ENCODE measurements around the gene OR6J1. TPM values are rescaled to one million over a fixed set of nuclear protein-coding genes. Genes with fewer than 3 reads are reported as not detected.

The OR6J1 gene
- total RNA-seq, 2 experiments from 2014 or later = not detected

- H3K4me3 Mint-ChIP-seq = no peak overlapping the region
- peaks cover 7% of the 10 kb centered on the region for H3K4me1 Mint-ChIP-seq
- no peak for DNase-seq
- no peaks in the 10 kb centered on the region for H3K27me3 Mint-ChIP-seq
- H3K27ac Mint-ChIP-seq = no peak overlapping the region
- ChIA-PET POLR2A (no interaction called here), CTCF (no interaction called here)
- H3K36me3 Mint-ChIP-seq (ENCODE audit: low read depth) = peaks cover 3% of the 10 kb centered on the region
- peaks cover 8% of the 10 kb centered on the region for H3K9me3 Mint-ChIP-seq
Measured at GRCh38 chr14:22666203-22666893, 22.2 kb upstream of the OR6J1 start.

- CTCF ChIA-PET = interaction anchor here (1.0 kb wide), 1 partner anchor 76 kb away, joined by 4 read pairs; no protein-coding TSS in a partner anchor
- POLR2A ChIA-PET = no interaction called here
Measured at GRCh38 chr14:22664261-22664660, 20.1 kb upstream of the OR6J1 start.

GRCh38 chr14:22660654-22661053 is 16.5 kb upstream of the OR6J1 start:
- Mint-ChIP-seq H3K27ac (no peak overlapping the region), H3K9me3 (no peaks in the 10 kb centered on the region), H3K4me1 (no peaks in the 10 kb centered on the region), H3K27me3 (no peaks in the 10 kb centered on the region), H3K36me3 (ENCODE audit: low read depth) (no peaks in the 10 kb centered on the region), H3K4me3 (no peak overlapping the region)
- no peak for DNase-seq
- ChIA-PET CTCF (interaction anchor here (0.8 to 1.1 kb wide), 2 partner anchors 71 to 90 kb away, joined by 3 to 5 read pairs; partner anchors contain the start of gene DAD1), POLR2A (interaction anchor here (1.2 kb wide), 1 partner anchor 106 kb away, joined by 3 read pairs; the partner anchor contains the start of gene OXA1L)

More at GRCh38 chr14:22664261-22664660, 20.1 kb upstream of the OR6J1 start:
- H3K36me3 Mint-ChIP-seq (ENCODE audit: low read depth) = peaks cover 3% of the 10 kb centered on the region
- H3K9me3 Mint-ChIP-seq = peaks cover 8% of the 10 kb centered on the region
- no peaks in the 10 kb centered on the region for H3K27me3 Mint-ChIP-seq
- H3K4me3 Mint-ChIP-seq = no peak overlapping the region
- no peak for DNase-seq
- peaks cover 7% of the 10 kb centered on the region for H3K4me1 Mint-ChIP-seq
- H3K27ac Mint-ChIP-seq = no peak overlapping the region

GRCh38 chr14:22658946-22659345 is 14.8 kb upstream of the OR6J1 start:
- no peak overlapping the region for H3K27ac Mint-ChIP-seq
- CTCF ChIA-PET = interaction anchor here (0.9 to 2.0 kb wide), 9 partner anchors 31 to 241 kb away, joined by 3 to 9 read pairs (median 3); partner anchors contain the start of gene OXA1L
- DNase-seq = no peak
- no peaks in the 10 kb centered on the region for H3K9me3 Mint-ChIP-seq
- no peaks in the 10 kb centered on the region for H3K4me1 Mint-ChIP-seq
- H3K36me3 Mint-ChIP-seq (ENCODE audit: low read depth) = no peaks in the 10 kb centered on the region
- POLR2A ChIA-PET = no interaction called here
- no peak overlapping the region for H3K4me3 Mint-ChIP-seq
- no peaks in the 10 kb centered on the region for H3K27me3 Mint-ChIP-seq

- H3K36me3 Mint-ChIP-seq (ENCODE audit: low read depth) = no peaks in the 10 kb centered on the region
- H3K4me1 Mint-ChIP-seq = no peaks in the 10 kb centered on the region
- H3K4me3 Mint-ChIP-seq = no peak overlapping the region
- DNase-seq = no peak
- no peaks in the 10 kb centered on the region for H3K27me3 Mint-ChIP-seq
- POLR2A ChIA-PET = interaction anchor here (0.9 kb wide), 1 partner anchor 198 kb away, joined by 3 read pairs; no protein-coding TSS in a partner anchor
- CTCF ChIA-PET = interaction anchor here (0.7 to 2.0 kb wide), 7 partner anchors 55 to 196 kb away, joined by 3 to 9 read pairs (median 3); no protein-coding TSS in a partner anchor
- no peaks in the 10 kb centered on the region for H3K9me3 Mint-ChIP-seq
- no peak overlapping the region for H3K27ac Mint-ChIP-seq
Measured at GRCh38 chr14:22657861-22658260, 13.7 kb upstream of the OR6J1 start.

GRCh38 chr14:22656945-22657731 is 13.0 kb upstream of the OR6J1 start:
- H3K27me3 Mint-ChIP-seq = no peaks in the 10 kb centered on the region
- CTCF ChIA-PET = interaction anchor here (0.7 to 1.1 kb wide), 4 partner anchors 56 to 196 kb away, joined by 3 to 4 read pairs (median 3); no protein-coding TSS in a partner anchor
- no peaks in the 10 kb centered on the region for H3K4me1 Mint-ChIP-seq
- no peak overlapping the region for H3K4me3 Mint-ChIP-seq
- POLR2A ChIA-PET = interaction anchor here (0.9 to 1.8 kb wide), 5 partner anchors 67 to 198 kb away, joined by 3 to 6 read pairs (median 4); partner anchors contain the start of genes DAD1 and OXA1L
- H3K36me3 Mint-ChIP-seq (ENCODE audit: low read depth) = no peaks in the 10 kb centered on the region
- H3K27ac Mint-ChIP-seq = no peak overlapping the region
- no peaks in the 10 kb centered on the region for H3K9me3 Mint-ChIP-seq
- DNase-seq = no peak

GRCh38 chr14:22656226-22656625 is 12.1 kb upstream of the OR6J1 start:
- H3K4me3 Mint-ChIP-seq = no peak overlapping the region
- ChIA-PET CTCF (interaction anchor here (0.7 kb wide), 1 partner anchor 66 kb away, joined by 3 read pairs; no protein-coding TSS in a partner anchor), POLR2A (interaction anchor here (1.7 to 1.8 kb wide), 2 partner anchors 86 to 110 kb away, joined by 5 to 6 read pairs; partner anchors contain the start of gene OXA1L)
- H3K36me3 Mint-ChIP-seq (ENCODE audit: low read depth) = no peaks in the 10 kb centered on the region
- H3K4me1 Mint-ChIP-seq = no peaks in the 10 kb centered on the region
- H3K9me3 Mint-ChIP-seq = no peaks in the 10 kb centered on the region
- DNase-seq = no peak
- no peak overlapping the region for H3K27ac Mint-ChIP-seq
- H3K27me3 Mint-ChIP-seq = no peaks in the 10 kb centered on the region

- H3K4me1 Mint-ChIP-seq = no peaks in the 10 kb centered on the region
- ChIA-PET CTCF (interaction anchor here (0.7 to 4.7 kb wide), 10 partner anchors 55 to 243 kb away, joined by 3 to 65 read pairs (median 6); partner anchors contain the start of genes ABHD4, DAD1 and OXA1L), POLR2A (interaction anchor here (2.0 kb wide), 1 partner anchor 82 kb away, joined by 7 read pairs; no protein-coding TSS in a partner anchor)
- no peak overlapping the region for H3K27ac Mint-ChIP-seq
- peak; percentile 54 for DNase-seq
- no peaks in the 10 kb centered on the region for H3K36me3 Mint-ChIP-seq (ENCODE audit: low read depth)
- no peaks in the 10 kb centered on the region for H3K9me3 Mint-ChIP-seq
- no peak overlapping the region for H3K4me3 Mint-ChIP-seq
- H3K27me3 Mint-ChIP-seq = no peaks in the 10 kb centered on the region
Measured at GRCh38 chr14:22653012-22653621, 9.0 kb upstream of the OR6J1 start.

- DNase-seq = no peak
- Mint-ChIP-seq H3K4me3 (no peak overlapping the region), H3K4me1 (peaks cover 1% of the 10 kb centered on the region), H3K27ac (no peak overlapping the region), H3K27me3 (no peaks in the 10 kb centered on the region), H3K9me3 (no peaks in the 10 kb centered on the region), H3K36me3 (ENCODE audit: low read depth) (no peaks in the 10 kb centered on the region)
- POLR2A ChIA-PET = interaction anchor here (2.0 kb wide), 1 partner anchor 81 kb away, joined by 7 read pairs; no protein-coding TSS in a partner anchor
- CTCF ChIA-PET = interaction anchor here (0.9 to 4.7 kb wide), 5 partner anchors 9 to 95 kb away, joined by 3 to 65 read pairs (median 3); partner anchors contain the start of gene DAD1
Measured at GRCh38 chr14:22651586-22651985, 7.4 kb upstream of the OR6J1 start.

- DNase-seq = peak; percentile 25
- no peaks in the 10 kb centered on the region for H3K36me3 Mint-ChIP-seq (ENCODE audit: low read depth)
- H3K9me3 Mint-ChIP-seq = no peaks in the 10 kb centered on the region
- H3K4me1 Mint-ChIP-seq = peaks cover 1% of the 10 kb centered on the region
- H3K27me3 Mint-ChIP-seq = no peaks in the 10 kb centered on the region
- ChIA-PET CTCF (interaction anchor here (0.7 to 4.7 kb wide), 5 partner anchors 9 to 201 kb away, joined by 3 to 65 read pairs (median 3); partner anchors contain the start of gene DAD1), POLR2A (no interaction called here)
- H3K4me3 Mint-ChIP-seq = no peak overlapping the region
- H3K27ac Mint-ChIP-seq = no peak overlapping the region
Measured at GRCh38 chr14:22650960-22651521, 6.9 kb upstream of the OR6J1 start.

GRCh38 chr14:22650046-22650739 is 6.0 kb upstream of the OR6J1 start:
- CTCF ChIA-PET = interaction anchor here (1.5 to 4.7 kb wide), 2 partner anchors 61 to 79 kb away, joined by 3 to 65 read pairs; partner anchors contain the start of gene DAD1
- Mint-ChIP-seq H3K27me3 (no peaks in the 10 kb centered on the region), H3K4me1 (peaks cover 6% of the 10 kb centered on the region), H3K36me3 (ENCODE audit: low read depth) (no peaks in the 10 kb centered on the region), H3K27ac (no peak overlapping the region), H3K9me3 (no peaks in the 10 kb centered on the region), H3K4me3 (no peak overlapping the region)
- no peak for DNase-seq
- POLR2A ChIA-PET = no interaction called here
